IMR-90 (cell line): Measurements from ENCODE around the gene TFIP11. TPM values are rescaled to one million over a fixed set of nuclear protein-coding genes. Genes with fewer than 3 reads are reported as not detected.

ENCODE experiments used
- ATAC-seq: fragments of 200-7000 bp; cut with Tn5 transposase; 2 replicates; pipeline ENCODE4 v1.9.1; 2020; ENCODE audit warnings: low read depth, mild to moderate bottlenecking, moderate library complexity
- BruUV-seq: library from RNA; stranded (reverse); fragments of 400-500 nt; replicated peaks from 2 replicates; lab custom pipeline; 2021; lab: Mats Ljungman, UMichigan
- CTCF ChIA-PET: fragments of 300-600 bp; formaldehyde crosslinking; extraction: SDS; loops from one replicate; lab custom pipeline; 2021; ENCODE audit warnings: antibody characterized with exemption; lab: Yijun Ruan, JAX
- POLR2A ChIA-PET: fragments of 300-600 bp; sonication (Branson Sonifier 250); formaldehyde crosslinking; loops from one replicate; lab custom pipeline; 2022; ENCODE audit warnings: antibody characterized with exemption; ENCODE audit not compliant: unreplicated experiment; lab: Charles Lee
- DNase-seq: peaks from one replicate; pipeline ENCODE4 v3.0.0; 2013
- H2AFZ ChIP-seq: replicated peaks from 2 replicates; pipeline ENCODE3; 2013; ENCODE audit warnings: low read length, mild to moderate bottlenecking; ENCODE audit not compliant: poor library complexity
- H2AK5ac ChIP-seq: 2 replicates; pipeline ENCODE4 v1.6.1; 2013; ENCODE audit warnings: low read depth, low read length, inconsistent platforms
- H2AK9ac ChIP-seq: replicated peaks from 2 replicates; pipeline ENCODE3; 2013; ENCODE audit warnings: mild to moderate bottlenecking, low read depth, low read length, moderate library complexity; ENCODE audit not compliant: poor library complexity
- H2BK120ac ChIP-seq: 2 replicates; pipeline ENCODE4 v1.6.1; 2013; ENCODE audit warnings: low read depth, low read length, inconsistent platforms
- H2BK15ac ChIP-seq: 3 replicates; pipeline ENCODE4 v1.6.1; 2013; ENCODE audit warnings: low read depth, low read length, inconsistent platforms
- H2BK20ac ChIP-seq: 2 replicates; pipeline ENCODE4 v1.6.1; 2013; ENCODE audit warnings: low read depth, mild to moderate bottlenecking, inconsistent platforms, low read length, moderate library complexity
- H2BK5ac ChIP-seq: 2 replicates; pipeline ENCODE4 v1.6.1; 2013; ENCODE audit warnings: mild to moderate bottlenecking, low read depth, low read length, inconsistent platforms; ENCODE audit not compliant: poor library complexity, severe bottlenecking
- H3K14ac ChIP-seq: replicated peaks from 2 replicates; pipeline ENCODE4 v1.6.1; 2013; ENCODE audit warnings: low read depth, low read length, inconsistent platforms
- H3K18ac ChIP-seq: 2 replicates; pipeline ENCODE4 v1.6.1; 2013; ENCODE audit warnings: low read depth, low read length, control low read depth
- H3K23ac ChIP-seq: 2 replicates; pipeline ENCODE4 v1.6.1; 2013; ENCODE audit warnings: low read depth, low read length, inconsistent platforms
- H3K27ac ChIP-seq: 2 replicates; pipeline ENCODE4 v1.5.1; 2013; ENCODE audit warnings: mild to moderate bottlenecking, control low read depth, low read length; ENCODE audit not compliant: insufficient read depth
- H3K27me3 ChIP-seq: 2 replicates; pipeline ENCODE4 v1.6.1; 2013; ENCODE audit warnings: low read length; ENCODE audit not compliant: control insufficient read depth, insufficient read depth
- H3K36me3 ChIP-seq: 2 replicates; pipeline ENCODE4 v1.6.1; 2013; ENCODE audit warnings: low read length, mixed read lengths; ENCODE audit not compliant: control insufficient read depth, insufficient read depth
- H3K4ac ChIP-seq: 2 replicates; pipeline ENCODE4 v1.6.1; 2013; ENCODE audit warnings: low read depth, low read length, inconsistent platforms
- H3K4me1 ChIP-seq: 2 replicates; pipeline ENCODE4 v1.6.1; 2013; ENCODE audit warnings: low read length, mixed read lengths; ENCODE audit not compliant: control insufficient read depth, insufficient read depth
- H3K4me2 ChIP-seq: 2 replicates; pipeline ENCODE4 v1.6.1; 2013; ENCODE audit warnings: low read depth, mild to moderate bottlenecking, control low read depth, low read length, moderate library complexity
- H3K4me3 ChIP-seq: 2 replicates; pipeline ENCODE4 v1.5.1; 2013; ENCODE audit warnings: low read depth, mild to moderate bottlenecking, control low read depth, low read length, moderate library complexity; ENCODE audit not compliant: insufficient read depth
- H3K56ac ChIP-seq: 2 replicates; pipeline ENCODE4 v1.6.1; 2013; ENCODE audit warnings: low read length, inconsistent platforms; ENCODE audit not compliant: insufficient read depth; ENCODE audit errors: extremely low read depth
- H3K79me1 ChIP-seq, 2 experiments: 2 replicates each; pipeline ENCODE4 v1.6.1; 2013; ENCODE audit warnings: low read length in 2 of 2, inconsistent platforms in 1 of 2, low read depth in 1 of 2
- H3K9ac ChIP-seq: 2 replicates; pipeline ENCODE4 v1.6.1; 2013; ENCODE audit warnings: low read depth, low read length, control low read depth
- H3K9me1 ChIP-seq: 2 replicates; pipeline ENCODE4 v1.6.1; 2013; ENCODE audit warnings: low read length, inconsistent platforms; ENCODE audit not compliant: insufficient read depth
- H3K9me3 ChIP-seq: 2 replicates; pipeline ENCODE4 v1.6.1; 2013; ENCODE audit warnings: low read length; ENCODE audit not compliant: control insufficient read depth, insufficient read depth
- H4K20me1 ChIP-seq: 2 replicates; pipeline ENCODE4 v1.6.1; 2013; ENCODE audit warnings: low read length, inconsistent platforms; ENCODE audit not compliant: insufficient read depth
- H4K5ac ChIP-seq: 2 replicates; pipeline ENCODE4 v1.6.1; 2013; ENCODE audit warnings: mild to moderate bottlenecking, low read depth, low read length, control low read depth
- H4K8ac ChIP-seq, 2 experiments: 2 replicates each; pipeline ENCODE4 v1.6.1; 2013; ENCODE audit warnings: low read depth in 2 of 2, low read length in 2 of 2, control low read depth in 1 of 2, inconsistent platforms in 1 of 2
- H4K91ac ChIP-seq: 2 replicates; pipeline ENCODE4 v1.6.1; 2013; ENCODE audit warnings: low read depth, low read length, inconsistent platforms; ENCODE audit not compliant: insufficient read depth
- BHLHE40 ChIP-seq: fragments of 150-350 bp; IDR thresholded peaks from 2 replicates; pipeline ENCODE4 v1.6.1; 2016; ENCODE audit warnings: mild to moderate bottlenecking, low read depth, low read length
- CEBPB ChIP-seq: IDR thresholded peaks from 2 replicates; pipeline ENCODE4 v1.6.1; 2012; ENCODE audit warnings: low read depth, low read length, improper control_type of control experiment
- CHD1 ChIP-seq: IDR thresholded peaks from 2 replicates; pipeline ENCODE4 v1.6.1; 2012; ENCODE audit warnings: low read depth, low read length, improper control_type of control experiment
- FOS ChIP-seq: fragments of 150-350 bp; IDR thresholded peaks from 2 replicates; pipeline ENCODE4 v1.6.1; 2016; ENCODE audit warnings: low read depth, low read length
- MAFK ChIP-seq: IDR thresholded peaks from 2 replicates; pipeline ENCODE4 v1.6.1; 2012; ENCODE audit warnings: low read depth, low read length, improper control_type of control experiment
- MAZ ChIP-seq: IDR thresholded peaks from 2 replicates; pipeline ENCODE4 v1.6.1; 2012; ENCODE audit warnings: low read depth, mild to moderate bottlenecking, low read length, improper control_type of control experiment, moderate library complexity, borderline replicate concordance
- MXI1 ChIP-seq: IDR thresholded peaks from 2 replicates; pipeline ENCODE4 v1.6.1; 2012; ENCODE audit warnings: low read depth, mild to moderate bottlenecking, low read length, moderate library complexity, borderline replicate concordance
- NFE2L2 ChIP-seq: fragments of 150-350 bp; IDR thresholded peaks from 2 replicates; pipeline ENCODE4 v1.6.1; 2016; ENCODE audit warnings: low read depth, mild to moderate bottlenecking, low read length
- RAD21 ChIP-seq: IDR thresholded peaks from 2 replicates; pipeline ENCODE4 v1.6.1; 2012; ENCODE audit warnings: low read length, improper control_type of control experiment
- RCOR1 ChIP-seq: IDR thresholded peaks from 2 replicates; pipeline ENCODE4 v1.6.1; 2012; ENCODE audit warnings: mild to moderate bottlenecking, low read length, improper control_type of control experiment; ENCODE audit not compliant: insufficient replicate concordance
- RFX5 ChIP-seq: IDR thresholded peaks from 2 replicates; pipeline ENCODE4 v1.8.0; 2012; ENCODE audit warnings: low read depth, mild to moderate bottlenecking, low read length, moderate library complexity
- SMC3 ChIP-seq: fragments of 150-350 bp; IDR thresholded peaks from 2 replicates; pipeline ENCODE4 v1.6.1; 2016; ENCODE audit warnings: low read depth, mild to moderate bottlenecking, antibody characterized with exemption, low read length, moderate library complexity
- WGBS, 2 experiments: methylation state at CpG; one replicate each; pipeline versions ENCODE4 v1.1.5 to v1.1.7; 2013; ENCODE audit warnings: missing lambda C conversion rate in 2 of 2; ENCODE audit not compliant: insufficient read length in 1 of 2; ENCODE audit errors: extremely low coverage in 2 of 2; 5-methylcytosine and 5-hydroxymethylcytosine counted together
- dilution Hi-C: fragments of 300-500 bp; cut with HindIII; formaldehyde crosslinking; loops from one replicate; pipeline ENCODE4 v1.14.3; 2018; ENCODE audit warnings: low sequenced_read_pairs; ENCODE audit not compliant: unreplicated experiment
- in situ Hi-C: fragments of 300-500 bp; cut with MboI; formaldehyde crosslinking; loops from 3 replicates; pipeline ENCODE4 v1.14.3; 2019; ENCODE audit warnings: low sequenced_read_pairs, inconsistent platforms, mixed read lengths
- intact Hi-C: fragments of 100-400 bp; cut with micrococcal nuclease; formaldehyde crosslinking; loops from 2 replicates; pipeline ENCODE4 v1.10.0; 2022
- polyA plus RNA-seq, 3 experiments: library from polyadenylated mRNA; depleted of rRNA; stranded (reverse); fragments of >200 nt; gene quantifications; 2 replicates each; pipeline ENCODE4 v1.2.3, GENCODE V29; 2012; ENCODE audit warnings: low replicate concordance in 1 of 3
- total RNA-seq: library from RNA; depleted of rRNA; stranded (reverse); fragments of >200 nt; gene quantifications from 2 replicates; pipeline ENCODE4 v1.2.3, GENCODE V29; 2012
- TF ChIP-seq, protein P1 (sequence below): conservative IDR thresholded peaks from 2 replicates; pipeline ENCODE4 v1.5.1; 2012; ENCODE audit warnings: mild to moderate bottlenecking, low read depth, low read length, improper control_type of control experiment
- TF ChIP-seq, protein P2 (sequence below): fragments of 150-350 bp; IDR thresholded peaks from 2 replicates; pipeline ENCODE4 v1.6.1; 2016; ENCODE audit warnings: low read depth, mild to moderate bottlenecking, low read length, moderate library complexity, borderline replicate concordance
- TF ChIP-seq, protein P3 (sequence below): fragments of 150-350 bp; IDR thresholded peaks from 2 replicates; pipeline ENCODE4 v1.6.1; 2017; ENCODE audit warnings: mild to moderate bottlenecking, antibody characterized with exemption, low read length, low read depth

TFIP11 gene
- total and polyA plus RNA-seq, 2 of the 4 experiments (the other 2 are of a cell fraction) = 22.5 to 43.2 TPM

- H2BK5ac ChIP-seq = no peak overlapping the region
- peak overlapping the region; percentile 14 for H2AFZ ChIP-seq
- H2BK120ac ChIP-seq = no peak overlapping the region
- no peak overlapping the region for H3K56ac ChIP-seq
- H2BK15ac ChIP-seq = no peak overlapping the region
- H3K14ac ChIP-seq = no peak overlapping the region
- no peak overlapping the region for H2BK20ac ChIP-seq
- CTCF ChIA-PET = no interaction called here
- intact Hi-C loops (no loop called here), dilution Hi-C loops (no loop called here), in situ Hi-C loops (loop anchor here (10.0 kb wide), 1 partner anchor 60 kb away; the partner anchor contains the start of gene TPST2)
- no peak overlapping the region; the same call in 1 of the 2 replicates for H3K4ac ChIP-seq
- no peak overlapping the region for H4K5ac ChIP-seq
- H3K79me1 ChIP-seq = peaks cover 3 to 47% of the 10 kb centered on the region in 2 experiments
- H3K9ac ChIP-seq = no peak overlapping the region
- H3K4me3 ChIP-seq = no peak overlapping the region
- no peaks in the 10 kb centered on the region for H3K9me3 ChIP-seq
- WGBS, 2 experiments = no CpG with 5 or more reads among the region's 7 CpGs
- no peaks in the 10 kb centered on the region; the same call in 1 of the 2 replicates for H3K9me1 ChIP-seq
- H3K27ac ChIP-seq = no peak overlapping the region
- H4K8ac ChIP-seq = no peak overlapping the region
- no peak overlapping the region for H2AK9ac ChIP-seq
- H3K36me3 ChIP-seq = peaks cover 21% of the 10 kb centered on the region
- H3K27me3 ChIP-seq = no peaks in the 10 kb centered on the region
- POLR2A ChIA-PET = no interaction called here
- H4K20me1 ChIP-seq = 0 out of 2 replicates have a peak, but pooled peaks cover 4% of the 10 kb centered on the region
- H3K4me1 ChIP-seq = no peaks in the 10 kb centered on the region
- H3K4me2 ChIP-seq = no peak overlapping the region
- H2AK5ac ChIP-seq = no peak overlapping the region; the same call in 1 of the 2 replicates
- no peak for ATAC-seq
- no peak overlapping the region for H3K18ac ChIP-seq
- H3K23ac ChIP-seq = no peak overlapping the region; the same call in 1 of the 2 replicates
- no peak overlapping the region for H4K91ac ChIP-seq
- no peak for DNase-seq
- no TSS peak for BruUV-seq
- TF ChIP-seq, protein P1, sequence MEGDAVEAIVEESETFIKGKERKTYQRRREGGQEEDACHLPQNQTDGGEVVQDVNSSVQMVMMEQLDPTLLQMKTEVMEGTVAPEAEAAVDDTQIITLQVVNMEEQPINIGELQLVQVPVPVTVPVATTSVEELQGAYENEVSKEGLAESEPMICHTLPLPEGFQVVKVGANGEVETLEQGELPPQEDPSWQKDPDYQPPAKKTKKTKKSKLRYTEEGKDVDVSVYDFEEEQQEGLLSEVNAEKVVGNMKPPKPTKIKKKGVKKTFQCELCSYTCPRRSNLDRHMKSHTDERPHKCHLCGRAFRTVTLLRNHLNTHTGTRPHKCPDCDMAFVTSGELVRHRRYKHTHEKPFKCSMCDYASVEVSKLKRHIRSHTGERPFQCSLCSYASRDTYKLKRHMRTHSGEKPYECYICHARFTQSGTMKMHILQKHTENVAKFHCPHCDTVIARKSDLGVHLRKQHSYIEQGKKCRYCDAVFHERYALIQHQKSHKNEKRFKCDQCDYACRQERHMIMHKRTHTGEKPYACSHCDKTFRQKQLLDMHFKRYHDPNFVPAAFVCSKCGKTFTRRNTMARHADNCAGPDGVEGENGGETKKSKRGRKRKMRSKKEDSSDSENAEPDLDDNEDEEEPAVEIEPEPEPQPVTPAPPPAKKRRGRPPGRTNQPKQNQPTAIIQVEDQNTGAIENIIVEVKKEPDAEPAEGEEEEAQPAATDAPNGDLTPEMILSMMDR = no peak
- TF ChIP-seq RFX5 = no peak
- TF ChIP-seq MAFK = no peak
- no peak for TF ChIP-seq BHLHE40
- TF ChIP-seq, protein P2, sequence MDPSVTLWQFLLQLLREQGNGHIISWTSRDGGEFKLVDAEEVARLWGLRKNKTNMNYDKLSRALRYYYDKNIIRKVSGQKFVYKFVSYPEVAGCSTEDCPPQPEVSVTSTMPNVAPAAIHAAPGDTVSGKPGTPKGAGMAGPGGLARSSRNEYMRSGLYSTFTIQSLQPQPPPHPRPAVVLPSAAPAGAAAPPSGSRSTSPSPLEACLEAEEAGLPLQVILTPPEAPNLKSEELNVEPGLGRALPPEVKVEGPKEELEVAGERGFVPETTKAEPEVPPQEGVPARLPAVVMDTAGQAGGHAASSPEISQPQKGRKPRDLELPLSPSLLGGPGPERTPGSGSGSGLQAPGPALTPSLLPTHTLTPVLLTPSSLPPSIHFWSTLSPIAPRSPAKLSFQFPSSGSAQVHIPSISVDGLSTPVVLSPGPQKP = no peak
- no peak for TF ChIP-seq MXI1
- TF ChIP-seq, protein P3, sequence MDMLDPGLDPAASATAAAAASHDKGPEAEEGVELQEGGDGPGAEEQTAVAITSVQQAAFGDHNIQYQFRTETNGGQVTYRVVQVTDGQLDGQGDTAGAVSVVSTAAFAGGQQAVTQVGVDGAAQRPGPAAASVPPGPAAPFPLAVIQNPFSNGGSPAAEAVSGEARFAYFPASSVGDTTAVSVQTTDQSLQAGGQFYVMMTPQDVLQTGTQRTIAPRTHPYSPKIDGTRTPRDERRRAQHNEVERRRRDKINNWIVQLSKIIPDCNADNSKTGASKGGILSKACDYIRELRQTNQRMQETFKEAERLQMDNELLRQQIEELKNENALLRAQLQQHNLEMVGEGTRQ = no peak
- no peak for TF ChIP-seq RCOR1
- TF ChIP-seq RAD21 = no peak
- no peak for TF ChIP-seq CEBPB
- no peak for TF ChIP-seq FOS
- no peak for TF ChIP-seq NFE2L2
- no peak for TF ChIP-seq SMC3
- TF ChIP-seq CHD1 = no peak
- no peak for TF ChIP-seq MAZ
Measured at GRCh38 chr22:26534171-26534855, 22.0 kb upstream of the TFIP11 start.
